HG03196 (cell line): ENCODE measurements around the gene ZNF500.
"Not testable (repeated sequence)": the region's sequence is repeated elsewhere in the genome, so short reads cannot be mapped to it uniquely, and the experiment has no call there.

Source experiments
- ATAC-seq: cut with Tn5 transposase; IDR thresholded peaks from one replicate; pipeline ENCODE4 v1.9.1; 2021; ENCODE audit not compliant: unreplicated experiment

The ZNF500 gene

DNA sequence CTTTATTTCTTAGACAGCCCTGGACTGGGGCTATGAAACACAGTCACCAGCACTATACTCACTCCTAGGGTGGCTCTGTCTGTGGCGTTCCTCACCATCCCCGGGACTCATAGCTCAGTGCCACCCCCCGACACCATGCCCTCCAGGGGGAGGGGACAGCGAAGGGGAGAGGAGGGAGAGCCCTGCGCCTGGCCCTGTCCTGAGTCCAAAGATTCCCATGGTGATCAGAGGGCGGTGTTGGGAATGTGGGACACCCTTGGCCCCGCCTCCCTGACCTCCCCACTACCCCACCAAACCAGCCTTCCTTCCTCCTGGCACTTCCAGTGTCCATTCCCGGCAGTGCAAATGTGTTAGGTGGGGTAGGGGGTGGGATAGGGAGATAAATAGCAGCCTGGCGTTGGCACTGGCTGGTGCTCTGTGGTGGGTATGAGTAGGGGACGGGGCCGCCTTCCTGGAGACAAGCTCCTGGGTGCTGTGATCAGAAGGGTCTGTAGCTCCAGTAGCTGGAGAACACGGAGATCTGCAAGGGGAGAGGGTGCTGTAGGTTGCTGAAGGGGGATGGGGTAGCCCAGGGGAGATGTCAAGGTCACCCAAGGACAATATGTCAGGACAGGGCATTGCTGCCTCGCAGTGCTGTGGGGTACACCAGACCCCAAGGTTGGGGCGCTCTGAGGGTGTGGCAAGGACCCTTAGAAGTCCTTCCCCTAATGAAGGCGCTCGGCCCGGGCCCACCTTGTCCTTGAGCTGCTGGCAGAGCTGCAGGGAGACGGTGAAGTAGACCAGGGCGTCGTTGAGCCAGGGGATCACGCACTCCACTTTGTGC, 30.2 kb upstream of the ZNF500 start:
- no peak for ATAC-seq

DNA sequence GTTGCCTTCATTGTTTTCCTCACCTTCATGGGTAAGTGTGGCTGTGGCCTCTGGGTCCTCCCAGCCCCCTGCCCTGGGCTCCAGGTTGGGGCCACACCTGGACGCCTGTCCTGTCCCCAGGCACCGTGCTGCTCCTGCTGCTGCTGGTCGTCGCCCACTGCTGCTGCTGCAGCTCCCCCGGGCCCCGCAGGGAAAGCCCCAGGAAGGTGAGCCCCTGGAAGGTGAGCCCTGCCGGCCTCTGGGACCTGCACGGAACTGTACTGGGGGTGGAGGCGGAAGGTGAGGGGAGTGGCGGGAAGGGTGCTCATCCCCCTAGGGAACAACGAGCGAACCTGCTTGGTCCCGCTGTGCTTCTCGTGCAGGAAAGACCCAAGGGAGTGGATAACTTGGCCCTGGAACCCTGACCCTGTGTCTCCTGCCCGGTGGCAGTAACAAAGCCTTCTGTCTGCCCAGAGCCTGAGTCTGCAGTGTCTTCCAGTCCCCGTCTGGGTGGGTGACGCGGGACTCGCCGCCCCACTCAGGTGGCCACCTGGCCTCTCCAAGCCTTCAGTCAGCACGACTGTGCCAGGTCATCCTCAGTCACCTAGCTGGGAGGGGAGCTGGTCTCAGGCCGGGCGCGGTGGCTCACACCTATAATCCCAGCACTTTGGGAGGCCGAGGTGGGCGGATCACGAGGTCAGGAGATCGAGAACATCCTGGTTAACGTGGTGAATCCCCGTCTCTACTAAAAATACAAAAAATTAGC, 29.0 kb upstream of the ZNF500 start:
- no peak for ATAC-seq

DNA sequence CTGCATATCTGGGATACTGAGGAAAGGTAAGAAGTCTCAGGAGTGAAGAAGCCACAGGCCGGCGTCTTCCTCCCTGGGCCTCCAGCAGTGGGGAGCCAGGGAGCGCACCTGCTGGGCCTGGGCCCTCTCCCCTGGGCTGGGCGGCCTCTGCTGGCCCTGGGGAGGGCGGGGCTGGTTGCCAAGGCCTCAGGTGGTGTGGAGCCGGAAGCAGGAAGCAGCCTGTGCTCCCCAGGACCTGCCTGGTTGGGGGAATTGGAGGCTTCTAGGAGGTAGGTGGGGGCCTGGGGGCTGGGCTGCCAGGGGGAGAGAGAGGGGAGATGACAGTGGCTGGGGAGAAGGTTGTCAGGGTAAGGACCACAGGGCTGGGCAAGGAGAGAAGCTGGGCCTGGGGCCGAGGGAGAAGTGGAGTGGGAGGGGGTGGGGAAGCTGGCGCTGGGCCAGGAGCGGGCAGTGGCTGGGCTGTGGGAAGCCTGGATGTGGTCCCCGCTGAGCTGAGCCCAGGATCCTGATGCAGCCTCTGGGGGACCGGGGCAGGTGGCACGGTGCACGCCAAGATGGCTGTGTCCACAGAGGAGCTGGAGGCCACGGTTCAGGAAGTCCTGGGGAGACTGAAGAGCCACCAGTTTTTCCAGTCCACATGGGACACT, 28.3 kb upstream of the ZNF500 start, which contains the start of gene SMIM22:
Gene SMIM22, plus strand, starts transcription at position 189 of the 647 bp plus-strand sequence. Its CDS starts 366 bp downstream, at position 555.
- no peak for ATAC-seq

DNA sequence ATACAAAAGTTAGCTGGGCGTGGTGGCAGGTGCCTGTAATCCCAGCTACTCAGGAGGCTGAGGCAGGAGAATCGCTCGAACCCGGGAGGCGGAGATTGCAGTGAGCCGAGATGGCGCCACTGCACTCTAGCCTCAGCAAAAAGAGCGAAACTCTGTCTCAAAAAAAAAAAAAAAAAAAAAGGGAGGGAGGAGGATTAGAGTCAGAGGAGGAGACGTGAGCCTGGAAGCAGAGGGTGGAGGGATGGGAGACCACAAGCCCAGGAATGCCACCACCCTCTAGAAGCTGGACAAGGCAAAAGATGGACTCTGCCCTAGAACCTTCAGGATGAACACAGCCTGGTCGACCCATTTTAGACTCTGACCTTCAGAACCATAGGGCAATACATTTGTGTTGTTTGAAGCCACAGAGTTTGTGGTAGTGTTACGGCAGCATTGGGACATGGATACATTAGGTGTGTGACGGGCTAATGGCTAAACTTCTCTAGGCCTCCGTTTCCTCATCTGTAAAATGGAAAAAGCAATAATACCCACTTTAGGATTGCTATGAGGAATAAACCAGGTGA, 26.1 kb upstream of the ZNF500 start:
- ATAC-seq = no peak

DNA sequence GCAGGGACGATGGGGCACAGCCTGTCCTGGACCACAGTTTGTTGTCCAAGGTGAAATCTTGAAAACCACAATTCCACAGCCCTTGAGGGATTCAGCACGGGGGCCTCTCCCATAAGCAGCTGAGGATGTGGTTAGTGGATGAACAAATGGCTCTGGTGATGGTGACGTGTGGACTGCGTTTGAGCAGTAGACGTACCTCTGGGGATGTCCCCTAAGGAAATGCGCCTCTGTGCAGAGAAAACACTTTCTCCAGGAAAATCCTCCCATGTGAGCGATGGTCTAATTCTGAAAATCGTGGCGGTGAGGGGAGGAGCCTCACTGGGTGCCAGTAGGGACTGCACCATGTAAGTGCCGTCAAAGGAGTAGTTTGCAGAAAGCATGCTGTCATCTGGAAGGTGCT, 23.9 kb upstream of the ZNF500 start:
- ATAC-seq = no peak

DNA sequence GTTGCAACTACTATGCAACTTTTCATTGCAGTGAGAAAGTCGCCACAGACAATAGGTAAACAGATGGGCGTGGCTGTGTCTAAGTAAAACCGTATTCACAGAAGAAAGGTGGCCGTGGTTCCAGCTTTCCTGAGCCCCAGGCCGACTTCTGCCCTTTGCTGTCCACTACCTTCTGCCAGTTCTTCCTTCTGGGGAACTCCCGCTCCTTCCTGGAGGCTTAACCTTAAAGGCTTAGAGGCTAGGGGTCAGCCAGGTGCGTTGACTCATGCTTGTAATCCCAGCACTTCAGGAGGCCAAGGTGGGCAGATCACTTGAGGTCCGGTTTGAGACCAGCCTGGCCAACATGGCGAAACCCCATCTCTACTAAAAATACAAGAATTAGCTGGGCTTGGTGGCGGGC, 23.3 kb upstream of the ZNF500 start:
- no peak for ATAC-seq

DNA sequence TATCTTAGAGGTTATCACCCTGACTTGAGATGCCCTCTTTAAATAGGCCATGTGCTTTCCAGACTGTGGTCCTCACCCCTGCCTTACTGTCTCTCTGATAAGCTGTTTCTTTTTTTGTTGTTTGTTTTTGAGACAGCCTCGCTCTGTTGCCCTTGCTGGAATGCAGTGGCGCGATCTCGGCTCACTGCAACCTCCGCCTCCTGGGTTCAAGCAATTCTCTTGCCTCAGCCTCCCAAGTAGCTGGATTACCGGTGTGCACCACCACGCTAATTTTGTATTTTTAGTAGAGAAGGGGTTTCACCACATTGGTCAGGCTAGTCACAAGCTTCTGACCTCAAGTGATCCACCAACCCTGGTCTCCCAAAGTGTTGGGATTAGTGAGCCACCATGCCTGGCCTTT, 21.9 kb upstream of the ZNF500 start:
- ATAC-seq = no peak

DNA sequence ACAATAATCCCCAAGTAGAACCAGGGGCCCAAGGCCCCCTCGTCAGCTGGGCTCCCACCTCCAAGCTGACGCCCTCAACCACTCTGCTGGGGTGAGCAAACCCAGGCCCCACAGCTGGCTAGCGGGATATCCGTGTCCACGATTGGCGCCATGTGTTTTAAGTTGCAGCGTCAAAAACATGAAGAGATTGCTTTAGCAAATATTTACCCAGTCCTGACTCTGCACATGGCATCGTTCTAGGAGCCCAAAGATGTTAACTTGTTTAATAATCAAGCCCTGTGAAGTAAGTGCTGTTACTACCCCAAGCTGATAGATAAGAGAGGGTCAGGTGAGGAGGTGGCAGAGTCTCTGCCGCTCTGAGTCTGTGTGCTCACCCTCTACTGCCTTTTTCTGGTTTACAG, 21.5 kb upstream of the ZNF500 start:
- no peak for ATAC-seq

DNA sequence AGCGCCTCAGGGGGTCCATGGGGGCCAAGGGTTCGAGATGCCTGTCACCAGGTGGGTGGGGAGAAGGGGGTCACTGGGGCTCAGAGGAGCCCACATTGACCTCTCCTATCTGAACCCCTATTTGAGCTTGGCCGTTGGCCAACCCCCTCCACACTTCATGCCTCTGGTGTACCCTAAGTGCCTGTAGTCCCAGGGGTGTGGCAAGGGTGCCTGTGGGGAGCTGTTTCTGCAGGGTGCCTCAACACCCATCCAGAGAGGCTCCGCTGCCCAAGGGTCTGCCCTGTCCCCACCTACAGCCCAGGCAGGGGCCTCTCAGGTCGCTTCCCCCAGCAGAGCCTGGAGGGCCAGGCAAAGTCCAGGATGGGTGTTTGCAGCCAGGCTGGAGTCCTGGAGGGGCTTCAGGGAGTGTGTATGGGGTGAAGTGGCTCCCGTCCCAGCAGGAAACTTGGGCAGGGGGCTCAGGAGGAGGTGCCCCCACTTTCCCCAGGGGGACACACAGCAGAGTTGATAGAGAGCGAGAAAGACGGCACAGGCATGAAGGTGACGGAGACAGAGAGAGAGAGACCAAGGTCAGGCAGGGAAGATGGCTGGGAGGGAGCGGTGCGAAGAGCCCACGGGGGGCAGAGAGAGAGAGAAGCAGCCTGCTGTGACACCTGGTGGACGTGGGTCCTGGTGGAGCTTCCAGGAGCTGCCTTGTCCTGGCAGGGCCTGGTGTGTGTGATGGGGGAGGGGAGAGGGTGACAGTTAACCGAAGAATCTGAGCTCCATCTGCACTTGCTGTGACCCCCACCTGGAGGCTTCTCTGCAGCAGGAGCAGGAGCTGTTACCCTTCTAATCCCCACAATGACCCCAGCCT, 20.9 kb upstream of the ZNF500 start, which contains the start of gene SEPTIN12:
Gene SEPTIN12, minus strand, starts transcription at position 719 of the 856 bp plus-strand sequence. Its CDS starts 700 bp downstream, at position 19.
- ATAC-seq = no peak

DNA sequence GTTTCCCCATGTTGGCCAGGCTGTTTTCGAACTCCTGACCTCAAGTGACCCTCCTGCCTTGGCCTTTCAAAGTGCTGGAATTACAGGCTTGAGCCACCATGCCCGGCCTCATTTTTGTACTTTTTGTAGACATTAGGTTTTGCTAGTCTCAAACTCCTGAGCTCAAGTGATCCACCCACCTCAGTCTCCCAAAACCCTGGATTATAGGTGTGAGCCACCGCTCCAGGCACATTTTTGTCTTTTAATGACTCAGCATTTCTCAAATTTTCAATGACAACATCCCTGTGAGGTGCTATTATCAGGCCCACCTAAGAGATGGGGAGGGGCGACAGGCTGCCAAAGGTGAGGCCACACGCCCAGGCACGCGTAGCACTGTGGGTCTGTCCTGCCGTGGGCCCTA, 20.1 kb upstream of the ZNF500 start:
- ATAC-seq = no peak

DNA sequence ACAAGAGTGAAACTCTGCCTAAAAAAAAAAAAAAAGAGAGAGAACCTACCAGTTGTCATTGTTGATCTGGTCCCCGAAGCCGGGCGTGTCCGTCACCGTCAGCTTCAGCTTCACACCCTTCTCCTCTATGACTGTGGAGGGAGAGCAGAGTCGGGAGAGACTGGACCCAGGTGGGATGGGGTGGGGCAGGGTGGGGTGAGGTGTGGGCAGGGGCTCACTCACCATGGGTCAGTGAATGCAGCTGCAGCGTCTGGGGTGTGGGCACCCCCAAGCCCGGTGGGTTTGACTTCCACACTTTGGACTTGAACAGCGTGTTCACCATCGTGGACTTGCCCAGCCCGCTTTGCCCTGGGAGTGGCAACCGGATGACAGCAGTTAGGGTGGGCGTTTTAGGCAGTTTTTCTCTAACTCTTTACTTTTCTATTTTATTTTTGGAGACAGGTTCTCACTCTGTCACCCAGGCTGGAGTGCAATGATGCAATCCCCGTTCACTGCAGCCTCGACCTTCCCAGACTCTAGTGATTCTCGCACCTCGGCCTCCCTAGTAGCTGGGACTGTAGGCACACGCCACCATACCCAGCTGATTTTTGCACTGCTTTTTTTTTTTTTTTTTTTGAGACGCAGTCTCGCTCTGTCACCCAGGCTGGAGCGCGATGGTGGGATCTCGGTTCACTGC, 18.9 kb upstream of the ZNF500 start:
- ATAC-seq = no peak

DNA sequence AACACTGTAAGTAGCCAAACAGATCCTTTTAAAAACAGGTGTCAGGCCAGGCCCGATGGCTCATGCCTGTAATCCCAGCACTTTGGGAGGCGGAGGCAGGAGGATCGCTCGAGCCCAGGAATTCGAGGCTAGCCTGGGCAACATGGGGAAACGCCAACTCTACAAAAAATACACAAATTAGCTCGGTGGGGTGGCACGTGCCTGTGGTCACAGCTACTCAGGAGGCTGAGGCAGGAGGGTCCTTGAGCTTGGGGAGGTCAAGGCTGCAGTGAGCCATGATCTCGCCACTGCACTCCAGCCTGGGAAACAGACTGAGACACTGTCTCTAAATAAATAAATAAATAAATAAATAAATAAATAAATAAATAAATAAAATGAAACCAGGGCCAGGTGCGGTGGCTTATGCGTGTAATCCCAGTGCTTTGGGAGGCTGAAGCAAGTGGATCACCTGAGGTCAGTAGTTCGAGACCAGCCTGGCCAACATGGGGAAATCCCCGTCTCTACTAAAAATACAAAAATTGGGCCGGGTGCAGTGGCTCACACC, 17.6 kb upstream of the ZNF500 start:
- not testable (repeated sequence) for ATAC-seq

DNA sequence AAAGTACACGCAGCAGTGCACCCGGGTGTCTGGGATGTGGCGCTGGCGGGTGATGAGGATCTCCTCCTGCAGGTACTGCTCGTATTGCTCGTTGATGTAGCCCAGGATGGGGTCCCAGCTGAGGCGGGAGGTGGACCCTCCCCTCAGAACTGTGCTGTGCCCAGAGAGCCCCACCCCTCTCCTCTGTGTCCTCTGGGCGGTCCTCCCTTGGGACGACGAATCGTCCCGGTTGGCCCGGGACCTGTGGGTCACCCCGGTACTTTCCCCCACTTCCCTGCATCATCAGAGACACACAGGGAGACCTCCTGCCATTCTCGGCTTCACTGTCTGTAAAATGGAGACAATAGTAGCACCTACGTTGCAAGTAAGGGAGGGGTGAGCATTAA, 17.0 kb upstream of the ZNF500 start:
- ATAC-seq = no peak

DNA sequence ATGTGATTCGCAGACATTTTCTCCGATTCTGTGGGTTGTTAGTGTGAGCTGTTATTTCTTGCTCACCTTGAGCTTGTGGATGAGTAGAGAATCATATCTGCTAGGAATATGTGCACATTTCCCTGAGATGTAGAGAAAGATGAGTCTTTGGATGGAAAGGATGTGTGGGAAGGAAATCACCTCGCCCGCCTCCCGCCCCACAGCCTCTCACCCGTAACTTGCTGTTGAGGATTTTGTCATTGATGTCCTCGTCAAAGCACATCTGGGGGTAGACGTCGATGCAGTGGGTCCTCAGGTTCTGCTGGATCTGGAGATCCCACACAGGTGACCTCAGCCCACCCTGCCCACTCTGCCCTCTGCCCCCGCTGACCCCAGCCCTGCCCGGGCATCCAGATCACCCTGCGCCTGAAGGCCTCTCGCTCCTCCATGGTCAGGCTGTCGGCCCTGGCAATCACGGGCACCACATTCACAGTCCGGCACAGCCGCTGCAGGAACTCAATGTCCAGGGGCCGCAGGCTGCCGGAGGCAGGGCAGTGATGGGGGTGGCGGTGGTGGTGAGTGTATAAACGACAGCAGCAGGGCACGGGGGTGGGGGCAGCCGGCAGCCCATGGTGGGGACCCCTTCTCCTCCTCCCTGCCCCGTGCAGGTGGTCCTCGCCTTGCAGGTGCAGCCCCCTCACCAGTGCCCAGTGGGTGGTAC, 16.4 kb upstream of the ZNF500 start:
- ATAC-seq = no peak

DNA sequence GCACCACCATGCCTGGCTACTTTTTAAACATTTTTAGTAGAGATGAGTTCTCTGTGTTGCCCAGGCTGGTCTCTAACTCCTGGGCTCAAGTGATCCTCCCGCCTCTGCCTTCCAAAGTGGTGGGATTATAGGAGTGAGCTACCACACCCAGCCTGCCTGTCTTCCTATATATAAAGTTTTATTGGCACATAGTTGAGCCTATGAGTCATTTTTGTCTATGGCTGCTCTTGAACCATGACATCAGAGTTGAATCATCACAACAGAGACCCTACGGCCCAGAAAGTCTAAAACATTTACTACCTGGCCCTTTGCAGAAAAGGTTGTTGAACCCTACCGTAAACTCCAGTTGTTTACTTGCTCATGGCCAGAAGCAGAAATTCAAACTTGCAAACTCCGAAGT, 13.3 kb upstream of the ZNF500 start:
- ATAC-seq = no peak

DNA sequence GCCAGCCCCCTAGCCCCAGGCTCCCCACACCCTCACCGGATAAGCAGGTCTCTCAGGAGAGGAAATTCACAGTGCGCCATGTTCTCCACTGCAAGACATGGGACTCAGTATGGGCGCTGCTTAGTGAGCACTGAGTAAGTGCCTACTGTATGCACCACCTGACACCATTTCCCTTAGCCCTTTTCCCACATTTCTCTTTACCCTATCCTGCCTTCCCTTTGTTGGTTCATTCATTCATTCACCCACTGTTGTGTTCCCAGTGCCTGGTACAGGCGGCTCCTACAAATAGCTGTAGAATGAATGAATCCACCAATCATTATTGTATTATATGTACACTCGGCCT, 11.1 kb upstream of the ZNF500 start:
- ATAC-seq = no peak

DNA sequence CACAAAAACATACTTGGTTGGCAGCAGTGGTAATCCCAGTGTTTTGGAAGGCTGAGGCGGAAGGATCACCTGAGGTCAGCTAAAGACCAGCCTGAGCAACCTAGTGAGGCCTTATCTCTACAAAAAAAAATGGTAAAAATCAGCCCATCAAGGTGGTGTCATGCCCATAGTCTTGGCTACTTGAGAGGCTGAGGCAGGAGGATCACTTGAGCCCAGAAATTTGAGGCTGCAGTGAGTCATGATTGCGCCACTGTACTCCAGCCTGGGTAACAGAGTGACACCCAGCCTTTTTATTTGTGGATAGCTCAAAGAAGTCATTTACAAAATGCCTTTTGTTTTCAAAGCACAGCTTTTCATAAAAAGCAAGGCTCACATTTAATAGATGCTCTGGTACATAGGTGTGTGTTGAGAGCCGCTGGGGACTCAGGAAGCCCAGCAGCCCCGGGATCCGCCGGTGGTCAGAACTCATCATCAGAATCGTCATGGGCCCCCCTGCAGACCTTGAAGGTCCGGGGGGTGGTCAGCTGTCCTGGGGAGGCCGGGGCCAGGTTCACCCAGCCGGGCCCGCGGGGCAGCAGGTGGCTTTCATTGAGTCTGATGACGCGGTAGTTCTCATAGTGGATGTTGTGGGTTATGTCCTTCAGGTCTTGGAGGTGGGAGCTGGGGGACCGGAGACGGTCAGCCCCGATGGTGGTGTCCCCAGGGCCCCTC, 10.5 kb upstream of the ZNF500 start:
- ATAC-seq = no peak

DNA sequence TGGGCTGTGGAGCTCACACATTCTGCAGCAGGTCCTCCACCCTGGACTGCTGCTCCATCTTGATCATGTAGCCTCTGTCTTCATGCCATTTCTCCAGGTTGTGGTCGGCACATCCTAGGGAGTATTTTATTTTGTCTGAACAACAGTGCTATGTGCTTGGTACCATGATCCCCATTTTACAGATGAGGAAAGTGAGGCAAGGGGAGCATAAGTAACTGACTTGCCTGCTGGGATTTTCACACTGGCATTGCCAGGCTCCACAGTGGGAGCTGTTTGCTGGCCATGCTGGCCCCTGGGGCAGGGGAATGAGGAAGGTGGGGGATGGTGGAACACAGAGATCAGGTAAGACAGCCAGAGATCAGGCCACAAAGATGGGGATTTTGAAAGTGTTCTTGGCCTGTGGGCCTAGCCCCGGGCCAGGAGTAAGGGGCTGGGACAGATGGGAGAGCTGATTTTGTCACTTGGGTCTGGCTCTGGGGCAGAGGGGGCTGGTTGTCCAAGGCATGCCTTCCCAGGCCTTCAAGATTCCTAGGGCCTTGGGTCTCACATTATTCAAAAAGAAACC, 9.3 kb upstream of the ZNF500 start:
- no peak for ATAC-seq
